ENCODE results near the gene EMX1. TPM values are rescaled to one million over a fixed set of nuclear protein-coding genes. Genes with fewer than 3 reads are reported as not detected.
A peak's percentile ranks its signal among the peaks of the same experiment; 100 is the strongest.

The EMX1 gene
- polyA plus RNA-seq, 3 donors, result not detected

DNA sequence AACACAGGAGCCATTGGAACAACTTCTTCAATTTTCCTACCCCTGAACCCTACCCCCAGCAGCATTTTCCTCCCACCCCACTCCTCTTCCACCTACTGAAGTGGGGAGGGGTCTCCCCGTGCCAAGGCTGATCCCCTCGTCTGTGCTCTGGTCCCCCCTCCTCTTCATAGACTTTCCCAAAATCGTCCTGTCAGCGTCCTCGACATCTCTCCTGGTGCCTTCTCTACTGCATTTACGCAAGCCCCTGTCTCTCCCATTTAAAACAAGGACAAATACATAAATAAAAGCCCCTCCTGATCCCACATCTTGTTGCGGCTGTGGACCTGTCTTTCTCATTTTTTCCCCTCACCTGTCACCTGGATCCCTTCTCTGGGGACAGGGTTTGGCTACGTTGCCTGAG, 42.2 kb downstream of the EMX1 start:
- 94% methylated on average over 7 of the region's 8 CpGs for WGBS (ENCODE audit: insufficient coverage)
- Histone ChIP-seq H3K27ac (ENCODE audit: low read depth in 1 of 2, low read length in 2 of 2) (no peak overlapping the region), H3K4me1 (ENCODE audit: control insufficient read depth in 1 of 2, insufficient read depth in 2 of 2, low read length in 2 of 2) (peaks cover 48 to 55% of the 10 kb centered on the region in 2 donors), H3K9ac (ENCODE audit: insufficient read depth, low read length, poor library complexity, severe bottlenecking) (no peak overlapping the region), H3K4me3 (replicated peaks in 1 of 3; ENCODE audit: low read depth in 2 of 3, low read length in 3 of 3) (no peak overlapping the region), H3K9me3 (replicated peaks in 1 of 2; ENCODE audit: control insufficient read depth in 1 of 2, insufficient read depth in 1 of 2, low read length in 2 of 2) (no peaks in the 10 kb centered on the region), H3K79me2 (ENCODE audit: insufficient read depth, low read length) (peaks cover 8% of the 10 kb centered on the region), H3K36me3 (replicated peaks in 1 of 2; ENCODE audit: control insufficient read depth in 1 of 2, insufficient read depth in 2 of 2, low read length in 2 of 2) (peaks cover 15 to 58% of the 10 kb centered on the region in 2 donors), H3K27me3 (ENCODE audit: control insufficient read depth in 2 of 2, insufficient read depth in 2 of 2, low read length in 2 of 2) (no peaks in the 10 kb centered on the region), H3K4me2 (replicated peaks; ENCODE audit: extremely low read depth, low read length, poor library complexity, severe bottlenecking) (no peak overlapping the region), H2AFZ (ENCODE audit: insufficient read depth, low read depth, low read length, poor library complexity, severe bottlenecking) (no peak overlapping the region), H4K20me1 (ENCODE audit: insufficient read depth, low read length) (peaks cover 19% of the 10 kb centered on the region)
- Mint-ChIP-seq H3K27me3 (ENCODE audit: low read depth in 3 of 3) (peaks cover 0 to 3% (median 0%) of the 10 kb centered on the region in 3 donors), H3K9me3 (peaks cover 0 to 3% (median 0%) of the 10 kb centered on the region in 7 donors), H3K27ac (no peak overlapping the region), H3K4me1 (peaks cover 63% of the 10 kb centered on the region), H3K4me3 (no peak overlapping the region), H3K36me3 (peaks cover 52 to 73% of the 10 kb centered on the region in 2 donors)
- no peak for DNase-seq
- TF ChIP-seq, protein P1, sequence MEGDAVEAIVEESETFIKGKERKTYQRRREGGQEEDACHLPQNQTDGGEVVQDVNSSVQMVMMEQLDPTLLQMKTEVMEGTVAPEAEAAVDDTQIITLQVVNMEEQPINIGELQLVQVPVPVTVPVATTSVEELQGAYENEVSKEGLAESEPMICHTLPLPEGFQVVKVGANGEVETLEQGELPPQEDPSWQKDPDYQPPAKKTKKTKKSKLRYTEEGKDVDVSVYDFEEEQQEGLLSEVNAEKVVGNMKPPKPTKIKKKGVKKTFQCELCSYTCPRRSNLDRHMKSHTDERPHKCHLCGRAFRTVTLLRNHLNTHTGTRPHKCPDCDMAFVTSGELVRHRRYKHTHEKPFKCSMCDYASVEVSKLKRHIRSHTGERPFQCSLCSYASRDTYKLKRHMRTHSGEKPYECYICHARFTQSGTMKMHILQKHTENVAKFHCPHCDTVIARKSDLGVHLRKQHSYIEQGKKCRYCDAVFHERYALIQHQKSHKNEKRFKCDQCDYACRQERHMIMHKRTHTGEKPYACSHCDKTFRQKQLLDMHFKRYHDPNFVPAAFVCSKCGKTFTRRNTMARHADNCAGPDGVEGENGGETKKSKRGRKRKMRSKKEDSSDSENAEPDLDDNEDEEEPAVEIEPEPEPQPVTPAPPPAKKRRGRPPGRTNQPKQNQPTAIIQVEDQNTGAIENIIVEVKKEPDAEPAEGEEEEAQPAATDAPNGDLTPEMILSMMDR (IDR thresholded peaks at IDR 0.05), result no peak
- intact Hi-C loops (cut with micrococcal nuclease), result no loop called here

DNA sequence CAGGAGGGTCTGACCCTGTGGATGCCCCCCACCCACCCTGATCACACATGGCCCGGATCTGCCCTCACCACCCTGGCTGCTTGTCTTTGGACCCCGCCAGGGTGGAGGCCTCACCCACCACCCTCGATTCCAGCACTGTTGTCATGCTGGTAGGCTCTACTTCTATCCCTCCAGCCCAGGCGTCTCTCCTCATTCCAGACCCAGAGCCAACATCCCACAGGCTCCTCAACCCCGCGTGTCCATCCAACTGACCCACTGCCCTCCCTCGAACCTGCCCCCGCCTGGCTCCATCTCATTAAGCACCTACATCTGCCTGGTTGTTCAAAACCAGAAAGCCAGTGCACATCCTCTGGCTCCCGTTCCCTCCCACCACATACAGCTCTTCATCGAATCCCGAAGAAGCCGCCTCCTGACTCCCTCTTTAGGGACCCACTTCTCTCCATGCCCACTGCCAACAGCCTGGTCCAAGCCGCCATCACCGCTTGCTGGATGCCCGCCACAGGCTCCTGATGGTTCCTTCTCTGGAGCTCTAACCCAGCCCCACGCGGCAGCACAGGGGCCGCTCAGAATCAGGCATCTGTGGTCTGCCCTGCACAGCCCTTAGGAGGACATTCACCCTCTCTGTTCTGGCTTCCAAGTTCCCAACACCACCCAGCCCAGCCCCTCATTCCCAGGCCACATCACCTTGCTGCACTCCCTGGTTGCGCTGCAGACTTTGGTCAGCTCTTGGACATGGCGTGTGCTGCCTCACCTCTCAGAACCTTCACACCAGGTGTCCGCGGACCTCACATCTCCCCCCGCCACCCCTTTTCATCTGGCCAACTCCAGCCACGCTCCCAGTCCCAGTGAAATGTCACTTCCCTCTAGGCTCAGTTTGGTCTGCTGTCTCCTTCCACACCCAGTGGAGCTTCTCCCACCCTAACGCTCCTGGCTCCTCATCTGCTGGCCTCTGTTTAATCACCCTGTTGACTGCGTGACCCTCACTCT, 43.0 kb downstream of the EMX1 start:
- Histone ChIP-seq H3K4me2 (replicated peaks; ENCODE audit: extremely low read depth, low read length, poor library complexity, severe bottlenecking) (no peak overlapping the region), H3K4me1 (ENCODE audit: control insufficient read depth in 1 of 2, insufficient read depth in 2 of 2, low read length in 2 of 2) (peaks cover 41 to 47% of the 10 kb centered on the region in 2 donors), H3K79me2 (ENCODE audit: insufficient read depth, low read length) (peaks cover 6% of the 10 kb centered on the region), H3K36me3 (replicated peaks in 1 of 2; ENCODE audit: control insufficient read depth in 1 of 2, insufficient read depth in 2 of 2, low read length in 2 of 2) (peaks cover 19 to 63% of the 10 kb centered on the region in 2 donors), H3K4me3 (replicated peaks in 1 of 3; ENCODE audit: low read depth in 2 of 3, low read length in 3 of 3) (no peak overlapping the region), H3K27me3 (ENCODE audit: control insufficient read depth in 2 of 2, insufficient read depth in 2 of 2, low read length in 2 of 2) (no peaks in the 10 kb centered on the region), H3K9ac (ENCODE audit: insufficient read depth, low read length, poor library complexity, severe bottlenecking) (no peak overlapping the region), H4K20me1 (ENCODE audit: insufficient read depth, low read length) (peaks cover 19% of the 10 kb centered on the region), H3K27ac (ENCODE audit: low read depth in 1 of 2, low read length in 2 of 2) (no peak overlapping the region), H2AFZ (ENCODE audit: insufficient read depth, low read depth, low read length, poor library complexity, severe bottlenecking) (no peak overlapping the region), H3K9me3 (replicated peaks in 1 of 2; ENCODE audit: control insufficient read depth in 1 of 2, insufficient read depth in 1 of 2, low read length in 2 of 2) (no peaks in the 10 kb centered on the region)
- DNase-seq, result no peak
- H3K4me1 Mint-ChIP-seq, result peaks cover 55% of the 10 kb centered on the region
- H3K36me3 Mint-ChIP-seq, result peaks cover 56 to 76% of the 10 kb centered on the region in 2 donors
- H3K9me3 Mint-ChIP-seq, result peaks cover 0 to 3% (median 0%) of the 10 kb centered on the region in 7 donors
- H3K4me3 Mint-ChIP-seq, result no peak overlapping the region
- intact Hi-C loops (cut with micrococcal nuclease), result no loop called here
- WGBS (ENCODE audit: insufficient coverage), result 97% methylated on average over 26 of the region's 26 CpGs
- peak overlapping the region in 1 of 7 donors; percentile 32 for H3K27ac Mint-ChIP-seq
- TF ChIP-seq, protein P1 (IDR thresholded peaks at IDR 0.05), result no peak
- peaks cover 0 to 3% (median 0%) of the 10 kb centered on the region in 3 donors for H3K27me3 Mint-ChIP-seq (ENCODE audit: low read depth in 3 of 3)

Data from CD14-positive monocyte (primary cell).